Left ventricle myocardium inferior (tissue), 1 donor: ENCODE measurements around the gene SUN2. TPM values are rescaled to one million over a fixed set of nuclear protein-coding genes. Genes with fewer than 3 reads are reported as not detected.

ENCODE experiments used
- DNase-seq: peaks from one replicate; pipeline ENCODE4 v3.0.0-alpha.2; 2020
- H3K27ac ChIP-seq: fragments of 200-600 bp; replicated peaks from 2 replicates; pipeline ENCODE4 v1.8.0; 2021
- H3K27me3 ChIP-seq: fragments of 200-600 bp; 2 replicates; pipeline ENCODE4 v1.8.0; 2021; ENCODE audit warnings: low read depth
- H3K36me3 ChIP-seq: fragments of 200-600 bp; 2 replicates; pipeline ENCODE4 v1.8.0; 2021
- H3K4me1 ChIP-seq: fragments of 200-600 bp; 2 replicates; pipeline ENCODE4 v1.8.0; 2021
- H3K4me3 ChIP-seq: fragments of 200-600 bp; 2 replicates; pipeline ENCODE4 v1.8.0; 2021; ENCODE audit warnings: mild to moderate bottlenecking, moderate library complexity
- H3K9me3 ChIP-seq: fragments of 200-600 bp; replicated peaks from 2 replicates; pipeline ENCODE4 v1.8.0; 2021
- intact Hi-C: fragments of 100-400 bp; cut with micrococcal nuclease; formaldehyde crosslinking; loops from one replicate; pipeline ENCODE4 v1.11.0; 2022
- total RNA-seq: library from RNA; stranded (reverse); fragmentation: NEBNext Ultra II Directional; extraction: Animal tissue kit (Norgen Biotek cat#: 25700); gene quantifications from one replicate; pipeline ENCODE4 v1.2.1, GENCODE V29; 2021
- TF ChIP-seq, protein P1 (sequence below): fragments of 200-600 bp; IDR thresholded peaks from 2 replicates; pipeline ENCODE4 v1.8.0; 2021; ENCODE audit warnings: antibody characterized with exemption, mild to moderate bottlenecking, borderline replicate concordance
- donor health status: DM: no; HTN: yes; CAD: no; lungs with severe emphysema.

Gene SUN2
- total RNA-seq, 1 donor from 2014 or later, result 116 TPM

DNA sequence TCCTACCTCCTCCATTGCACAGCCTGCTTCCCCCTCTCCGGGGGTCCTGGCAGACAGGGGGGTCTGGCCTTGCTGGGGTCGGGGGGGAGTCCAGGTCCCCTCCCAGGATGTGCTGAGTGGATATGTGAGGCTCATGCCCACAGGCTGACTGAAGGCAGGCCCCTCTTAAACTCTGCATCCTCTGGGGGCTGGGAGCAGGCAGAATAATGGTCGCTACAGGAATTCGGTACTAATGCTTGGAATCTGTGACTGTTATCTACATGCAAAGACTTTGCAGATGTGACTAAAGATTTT lies 1.6 kb upstream of the SUN2 start:
- intact Hi-C loops, result no loop called here
- Histone ChIP-seq H3K4me3 (no peak overlapping the region), H3K27me3 (no peaks in the 10 kb centered on the region), H3K9me3 (no peaks in the 10 kb centered on the region), H3K4me1 (peaks cover 35% of the 10 kb centered on the region), H3K27ac (no peak overlapping the region), H3K36me3 (peaks cover 7% of the 10 kb centered on the region)
- DNase-seq, result no peak
- TF ChIP-seq, protein P1, sequence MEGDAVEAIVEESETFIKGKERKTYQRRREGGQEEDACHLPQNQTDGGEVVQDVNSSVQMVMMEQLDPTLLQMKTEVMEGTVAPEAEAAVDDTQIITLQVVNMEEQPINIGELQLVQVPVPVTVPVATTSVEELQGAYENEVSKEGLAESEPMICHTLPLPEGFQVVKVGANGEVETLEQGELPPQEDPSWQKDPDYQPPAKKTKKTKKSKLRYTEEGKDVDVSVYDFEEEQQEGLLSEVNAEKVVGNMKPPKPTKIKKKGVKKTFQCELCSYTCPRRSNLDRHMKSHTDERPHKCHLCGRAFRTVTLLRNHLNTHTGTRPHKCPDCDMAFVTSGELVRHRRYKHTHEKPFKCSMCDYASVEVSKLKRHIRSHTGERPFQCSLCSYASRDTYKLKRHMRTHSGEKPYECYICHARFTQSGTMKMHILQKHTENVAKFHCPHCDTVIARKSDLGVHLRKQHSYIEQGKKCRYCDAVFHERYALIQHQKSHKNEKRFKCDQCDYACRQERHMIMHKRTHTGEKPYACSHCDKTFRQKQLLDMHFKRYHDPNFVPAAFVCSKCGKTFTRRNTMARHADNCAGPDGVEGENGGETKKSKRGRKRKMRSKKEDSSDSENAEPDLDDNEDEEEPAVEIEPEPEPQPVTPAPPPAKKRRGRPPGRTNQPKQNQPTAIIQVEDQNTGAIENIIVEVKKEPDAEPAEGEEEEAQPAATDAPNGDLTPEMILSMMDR, result no peak

DNA sequence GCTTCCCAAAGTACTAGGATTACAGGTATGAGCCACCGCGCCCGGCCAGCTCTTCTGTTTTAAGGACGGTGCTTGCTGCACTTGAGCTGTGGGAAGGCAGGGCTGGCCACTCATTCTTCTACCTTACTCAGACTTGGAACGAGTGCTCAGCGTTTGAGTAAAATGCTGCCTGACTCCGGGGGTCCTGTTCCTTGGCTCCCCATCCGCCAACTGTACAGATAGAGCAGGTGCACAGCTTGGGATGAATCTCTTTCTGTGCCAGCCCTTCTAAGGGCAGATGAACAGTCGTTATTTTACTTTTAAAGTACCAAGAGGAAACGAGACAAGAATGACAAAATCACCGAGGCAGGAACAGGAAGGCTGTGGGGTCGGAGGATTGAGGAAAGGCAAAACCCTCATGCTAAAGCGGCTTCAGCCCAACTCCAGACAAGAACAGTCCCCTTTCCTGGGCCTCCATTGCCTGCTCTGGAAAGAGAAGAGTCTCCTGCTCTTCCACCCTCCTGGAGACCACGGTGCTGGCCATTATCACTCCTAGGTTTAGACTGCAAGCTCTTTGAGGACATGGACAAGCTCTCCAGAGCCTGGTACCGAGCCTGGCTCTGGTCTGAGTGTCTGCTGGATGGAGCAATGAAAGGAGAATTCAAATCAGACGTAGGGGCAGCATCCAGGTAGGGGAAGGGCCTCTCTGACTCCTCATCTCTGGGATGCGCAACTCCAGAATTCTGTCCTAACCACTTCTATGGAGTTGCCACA lies 1.1 kb upstream of the SUN2 start:
- no peaks in the 10 kb centered on the region for H3K27me3 ChIP-seq
- no peaks in the 10 kb centered on the region for H3K9me3 ChIP-seq
- intact Hi-C loops, result no loop called here
- H3K4me1 ChIP-seq, result peaks cover 40% of the 10 kb centered on the region
- peak overlapping the region; percentile 79 for H3K4me3 ChIP-seq
- no peak for DNase-seq
- H3K36me3 ChIP-seq, result peaks cover 12% of the 10 kb centered on the region
- peak overlapping the region; percentile 100 for H3K27ac ChIP-seq
- TF ChIP-seq, protein P1, result no peak

DNA sequence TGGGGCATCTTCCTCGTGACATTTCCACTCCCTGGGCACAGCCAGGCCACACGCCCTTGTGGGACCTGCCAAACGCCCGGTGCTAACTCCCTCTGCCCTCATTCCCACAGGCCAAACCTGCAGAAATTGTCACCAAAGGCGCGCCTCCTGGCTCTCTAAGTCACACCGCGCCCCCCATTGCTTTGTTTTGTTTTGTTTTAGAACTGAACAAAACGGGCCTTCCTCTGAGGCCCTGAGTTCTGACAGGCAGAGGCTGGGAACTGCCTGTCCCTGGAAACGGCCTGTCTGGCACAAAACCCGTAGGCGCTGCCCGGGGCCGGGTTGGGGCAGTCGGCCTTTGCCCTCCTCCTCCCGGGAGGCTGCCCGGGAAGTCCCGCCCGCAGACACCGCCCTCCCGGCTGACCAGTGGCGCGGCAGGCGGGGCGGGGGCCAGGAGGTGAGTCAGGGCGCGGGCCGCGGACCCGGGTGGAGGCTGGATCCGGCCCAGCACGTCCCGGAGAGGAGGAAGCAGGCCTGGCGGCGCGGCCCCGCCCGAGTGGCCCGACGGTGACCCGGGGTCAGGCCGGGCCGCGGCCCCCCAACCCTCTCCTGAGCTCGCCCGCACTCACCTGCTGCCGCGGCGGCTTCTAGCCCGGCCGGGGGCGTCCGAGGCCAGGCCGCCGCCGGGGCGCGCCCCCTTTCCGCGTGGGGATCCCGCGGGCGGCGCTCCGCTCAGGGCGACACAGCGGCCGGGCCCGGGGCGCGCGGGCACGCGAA lies 465 bp downstream of the SUN2 start:
- H3K4me1 ChIP-seq, result peaks cover 52% of the 10 kb centered on the region
- TF ChIP-seq, protein P1, result no peak
- peaks cover 28% of the 10 kb centered on the region for H3K36me3 ChIP-seq
- no peaks in the 10 kb centered on the region for H3K9me3 ChIP-seq
- peak overlapping the region; percentile 100 for H3K27ac ChIP-seq
- DNase-seq, result peak; percentile 95
- H3K27me3 ChIP-seq, result no peaks in the 10 kb centered on the region
- intact Hi-C loops, result no loop called here
- peak overlapping the region; percentile 79 for H3K4me3 ChIP-seq

DNA sequence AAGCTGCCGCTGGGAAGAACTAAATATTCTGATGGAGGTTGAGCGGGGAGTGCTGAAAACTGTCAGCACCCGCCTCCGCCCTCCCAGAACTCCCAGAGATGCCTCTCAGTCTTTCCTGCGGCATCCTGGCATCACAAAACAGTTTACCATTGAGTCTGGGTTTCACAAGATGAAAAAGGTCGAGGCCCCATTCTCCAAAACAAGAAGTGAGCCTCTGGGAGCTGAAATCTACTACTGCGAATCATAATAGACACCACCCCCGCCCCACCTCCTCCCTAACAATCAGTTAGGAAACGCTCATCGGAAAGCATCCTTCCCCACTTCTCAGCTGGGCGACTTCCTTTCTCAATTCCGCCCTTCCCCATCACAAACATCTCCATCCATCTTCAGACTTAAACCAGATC lies 1.0 kb downstream of the SUN2 start:
- Histone ChIP-seq H3K36me3 (peaks cover 34% of the 10 kb centered on the region), H3K27me3 (no peaks in the 10 kb centered on the region), H3K4me1 (peaks cover 52% of the 10 kb centered on the region), H3K9me3 (no peaks in the 10 kb centered on the region), H3K4me3 (peak overlapping the region; percentile 79), H3K27ac (peak overlapping the region; percentile 100)
- intact Hi-C loops, result no loop called here
- peak; percentile 41 for DNase-seq
- TF ChIP-seq, protein P1, result no peak

DNA sequence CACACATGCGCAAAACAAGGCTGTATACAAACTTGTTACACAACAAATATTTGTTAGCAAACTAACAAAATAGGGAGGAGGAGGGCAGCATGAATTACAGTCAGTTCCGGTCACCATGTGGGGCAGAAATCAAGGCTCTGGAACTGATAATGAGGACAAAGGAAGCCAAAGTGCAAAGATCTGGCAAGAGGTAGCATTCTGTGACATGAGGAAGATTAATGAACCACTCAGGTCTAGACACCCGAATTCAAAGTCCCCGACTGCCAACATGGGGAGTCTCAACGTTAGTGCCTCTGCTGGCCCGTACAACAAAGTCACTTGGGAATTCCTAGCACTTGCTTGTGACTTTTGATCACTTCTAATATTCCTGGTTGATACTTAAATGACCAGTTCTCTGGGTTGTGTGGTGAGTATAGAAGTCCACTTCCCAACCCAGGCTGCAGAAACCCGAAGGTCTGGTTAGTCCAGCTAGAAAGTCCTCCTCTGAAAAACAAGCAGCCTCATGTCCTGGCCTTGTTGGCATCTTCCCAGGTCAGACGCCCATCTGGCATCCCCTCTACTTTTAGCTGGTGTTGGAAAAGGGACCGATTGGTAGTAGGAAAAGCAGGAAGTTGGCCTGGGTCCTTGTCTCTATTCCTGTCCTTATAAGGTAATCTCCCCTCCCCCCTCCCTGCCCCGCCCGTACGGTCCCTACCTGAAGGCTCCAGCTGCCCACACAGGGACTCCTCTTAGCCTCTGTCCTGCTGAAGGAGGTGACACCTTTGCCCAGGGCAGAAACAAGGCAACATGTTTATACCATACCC lies 1.6 kb downstream of the SUN2 start:
- DNase-seq, result peak; percentile 54
- intact Hi-C loops, result no loop called here
- TF ChIP-seq, protein P1, result no peak
- Histone ChIP-seq H3K36me3 (peaks cover 40% of the 10 kb centered on the region), H3K4me1 (peaks cover 52% of the 10 kb centered on the region), H3K9me3 (no peaks in the 10 kb centered on the region), H3K27ac (peak overlapping the region; percentile 100), H3K4me3 (peak overlapping the region; percentile 79), H3K27me3 (no peaks in the 10 kb centered on the region)
